H9 (cell line): ENCODE measurements around the gene ASTN1. TPM values are rescaled to one million over a fixed set of nuclear protein-coding genes. Genes with fewer than 3 reads are reported as not detected.

ENCODE experiments used
- DNase-seq: peaks from one replicate; pipeline ENCODE4 v3.0.0-alpha.2; 2017
- H2AFZ ChIP-seq: one replicate; pipeline ENCODE4 v1.6.1; 2013; ENCODE audit warnings: mild to moderate bottlenecking, low read length, control low read depth, moderate library complexity
- H2AK5ac ChIP-seq: 2 replicates; pipeline ENCODE4 v1.6.1; 2013; ENCODE audit warnings: low read length, control low read depth, mixed read lengths; ENCODE audit not compliant: insufficient read length
- H2BK120ac ChIP-seq: one replicate; pipeline ENCODE4 v1.6.1; 2013; ENCODE audit warnings: low read depth, mild to moderate bottlenecking, low read length, control low read depth, inconsistent platforms; ENCODE audit not compliant: poor library complexity, severe bottlenecking
- H2BK12ac ChIP-seq: 2 replicates; pipeline ENCODE4 v1.6.1; 2013; ENCODE audit warnings: low read length, control low read depth, mixed read lengths, low read depth; ENCODE audit not compliant: insufficient read length
- H2BK15ac ChIP-seq: 2 replicates; pipeline ENCODE4 v1.6.1; 2013; ENCODE audit warnings: low read depth, low read length, control low read depth
- H2BK20ac ChIP-seq: one replicate; pipeline ENCODE4 v1.6.1; 2013; ENCODE audit warnings: low read depth, mild to moderate bottlenecking, low read length, control low read depth, inconsistent platforms; ENCODE audit not compliant: poor library complexity, severe bottlenecking
- H2BK5ac ChIP-seq: 2 replicates; pipeline ENCODE4 v1.6.1; 2013; ENCODE audit warnings: low read length, control low read depth, mixed read lengths; ENCODE audit not compliant: insufficient read length
- H3K14ac ChIP-seq: 2 replicates; pipeline ENCODE4 v1.6.1; 2013; ENCODE audit warnings: low read length, control low read depth; ENCODE audit not compliant: insufficient read depth
- H3K18ac ChIP-seq: 2 replicates; pipeline ENCODE4 v1.6.1; 2013; ENCODE audit warnings: low read depth, mild to moderate bottlenecking, mixed read lengths, low read length, control low read depth; ENCODE audit not compliant: insufficient read length
- H3K23ac ChIP-seq: 2 replicates; pipeline ENCODE4 v1.6.1; 2013; ENCODE audit warnings: low read length, control low read depth, mixed read lengths, low read depth; ENCODE audit not compliant: insufficient read length
- H3K23me2 ChIP-seq: 2 replicates; pipeline ENCODE4 v1.6.1; 2013; ENCODE audit warnings: low read depth, mild to moderate bottlenecking, mixed read lengths, low read length, control low read depth; ENCODE audit not compliant: insufficient read length, poor library complexity, severe bottlenecking
- H3K27ac ChIP-seq: 2 replicates; pipeline ENCODE4 v1.5.1; 2013; ENCODE audit warnings: low read length, control low read depth, mixed read lengths, low read depth; ENCODE audit not compliant: insufficient read length
- H3K27me3 ChIP-seq: 2 replicates; pipeline ENCODE4 v1.6.1; 2013; ENCODE audit warnings: low read length, control low read depth, inconsistent platforms; ENCODE audit not compliant: insufficient read depth
- H3K4ac ChIP-seq: 2 replicates; pipeline ENCODE4 v1.6.1; 2013; ENCODE audit warnings: low read depth, mild to moderate bottlenecking, control low read depth, inconsistent platforms, low read length, moderate library complexity
- H3K4me1 ChIP-seq: 2 replicates; pipeline ENCODE4 v1.6.1; 2013; ENCODE audit warnings: low read length, control low read depth, inconsistent platforms; ENCODE audit not compliant: insufficient read depth
- H3K4me2 ChIP-seq: 2 replicates; pipeline ENCODE4 v1.6.1; 2013; ENCODE audit warnings: low read length, control low read depth, mixed read lengths; ENCODE audit not compliant: insufficient read length, insufficient read depth
- H3K56ac ChIP-seq: 2 replicates; pipeline ENCODE4 v1.6.1; 2013; ENCODE audit warnings: low read depth, mild to moderate bottlenecking, mixed read lengths, low read length, control low read depth; ENCODE audit not compliant: insufficient read length
- H3K79me1 ChIP-seq: 2 replicates; pipeline ENCODE4 v1.6.1; 2013; ENCODE audit warnings: low read depth, mild to moderate bottlenecking, moderate library complexity, low read length, control low read depth, inconsistent platforms; ENCODE audit not compliant: insufficient read depth, poor library complexity, severe bottlenecking
- H3K79me2 ChIP-seq: 2 replicates; pipeline ENCODE4 v1.6.1; 2013; ENCODE audit warnings: low read length, control low read depth, inconsistent platforms; ENCODE audit not compliant: insufficient read depth
- H3K9ac ChIP-seq: 2 replicates; pipeline ENCODE4 v1.6.1; 2013; ENCODE audit warnings: low read length, control low read depth, mixed read lengths; ENCODE audit not compliant: insufficient read length; ENCODE audit errors: extremely low read depth
- H3K9me3 ChIP-seq: one replicate; pipeline ENCODE4 v1.6.1; 2013; ENCODE audit warnings: low read depth, low read length, inconsistent platforms; ENCODE audit not compliant: control insufficient read depth
- H3T11ph ChIP-seq: one replicate; pipeline ENCODE4 v1.6.1; 2013; ENCODE audit warnings: mild to moderate bottlenecking, low read length, control low read depth, inconsistent platforms
- H4K20me1 ChIP-seq: one replicate; pipeline ENCODE4 v1.6.1; 2013; ENCODE audit not compliant: control insufficient read depth, insufficient read length, insufficient read depth
- H4K5ac ChIP-seq: 2 replicates; pipeline ENCODE4 v1.6.1; 2013; ENCODE audit warnings: low read depth, mild to moderate bottlenecking, mixed read lengths, low read length, control low read depth; ENCODE audit not compliant: insufficient read length
- H4K8ac ChIP-seq: replicated peaks from 2 replicates; pipeline ENCODE4 v1.6.1; 2013; ENCODE audit warnings: low read length, control low read depth, mixed read lengths, low read depth; ENCODE audit not compliant: insufficient read length
- H4K91ac ChIP-seq: 2 replicates; pipeline ENCODE4 v1.6.1; 2013; ENCODE audit warnings: low read depth, mild to moderate bottlenecking, moderate library complexity, mixed read lengths, low read length, control low read depth; ENCODE audit not compliant: insufficient read length
- H3K27ac Mint-ChIP-seq, 3 experiments: 2 replicates in 2 of 3; 3 replicates in 1 of 3; pipeline ENCODE4 v1.8.0; 2020 to 2021; ENCODE audit warnings: mixed read lengths in 3 of 3, mild to moderate bottlenecking in 1 of 3, moderate library complexity in 1 of 3
- H3K27me3 Mint-ChIP-seq: 2 replicates; pipeline ENCODE4 v1.8.0; 2021; ENCODE audit warnings: low read depth, mild to moderate bottlenecking, moderate library complexity, mixed read lengths
- H3K36me3 Mint-ChIP-seq, 3 experiments: 2 replicates in 2 of 3; 3 replicates in 1 of 3; pipeline ENCODE4 v1.8.0; 2020 to 2021; ENCODE audit warnings: low read depth in 3 of 3, mixed read lengths in 3 of 3; ENCODE audit not compliant: insufficient read depth in 1 of 3
- H3K4me1 Mint-ChIP-seq, 2 experiments: 2 replicates each; pipeline ENCODE4 v1.8.0; 2020; ENCODE audit warnings: mixed read lengths in 2 of 2
- H3K4me3 Mint-ChIP-seq, 2 experiments: 2 replicates in 1 of 2; 3 replicates in 1 of 2; pipeline ENCODE4 v1.8.0; 2020 to 2021; ENCODE audit warnings: mild to moderate bottlenecking in 2 of 2, mixed read lengths in 2 of 2, moderate library complexity in 1 of 2
- H3K9me3 Mint-ChIP-seq, 2 experiments: 2 replicates in 1 of 2; 3 replicates in 1 of 2; pipeline ENCODE4 v1.8.0; 2020; ENCODE audit warnings: mild to moderate bottlenecking in 2 of 2, mixed read lengths in 2 of 2, moderate library complexity in 1 of 2
- CTCF ChIP-seq: fragments of 200-600 bp; sonication (generic); conservative IDR thresholded peaks from 3 replicates; pipeline ENCODE4 v1.8.0; 2021; ENCODE audit warnings: antibody characterized with exemption, mild to moderate bottlenecking
- WGBS: extraction: QIAGEN DNeasy Blood & Tissue Kit; methylation state at CpG from one replicate; pipeline ENCODE4 v1.1.7; 2013; ENCODE audit warnings: missing lambda C conversion rate, low lambda C conversion rate, mixed read lengths; ENCODE audit not compliant: insufficient read length; ENCODE audit errors: extremely low coverage; 5-methylcytosine and 5-hydroxymethylcytosine counted together
- total RNA-seq: library from RNA; stranded (reverse); gene quantifications from 2 replicates; pipeline ENCODE4 v1.2.1, GENCODE V29; 2021

The ASTN1 gene
- total RNA-seq, 1 experiment from 2014 or later, result 0.98 TPM

- H3K27ac Mint-ChIP-seq, result no peak overlapping the region
- no peak overlapping the region for H4K8ac ChIP-seq
- H3K14ac ChIP-seq, result no peak overlapping the region
- H3K56ac ChIP-seq, result no peak overlapping the region
- H3K4me1 ChIP-seq, result no peaks in the 10 kb centered on the region
- no peak overlapping the region for H2BK20ac ChIP-seq
- no peak for TF ChIP-seq CTCF
- no peak overlapping the region for H3K18ac ChIP-seq
- H2AFZ ChIP-seq, result no peak overlapping the region
- no peak for DNase-seq
- no peak overlapping the region for H3K23ac ChIP-seq
- no peaks in the 10 kb centered on the region for H3K79me1 ChIP-seq
- no peaks in the 10 kb centered on the region for H3K9me3 ChIP-seq
- no peak overlapping the region for H4K5ac ChIP-seq
- no peak overlapping the region for H2BK120ac ChIP-seq
- no peak overlapping the region for H3K4me3 Mint-ChIP-seq
- H3K4me2 ChIP-seq, result no peak overlapping the region
- no peaks in the 10 kb centered on the region for H3K79me2 ChIP-seq
- H3K27me3 ChIP-seq, result no peaks in the 10 kb centered on the region
- no peak overlapping the region for H2BK12ac ChIP-seq
- H4K91ac ChIP-seq, result no peak overlapping the region
- H3K4ac ChIP-seq, result no peak overlapping the region
- H4K20me1 ChIP-seq, result no peaks in the 10 kb centered on the region
- peaks cover 10 to 11% of the 10 kb centered on the region in 2 experiments for H3K4me1 Mint-ChIP-seq
- no peak overlapping the region for H3K27ac ChIP-seq
- no peak overlapping the region for H2BK15ac ChIP-seq
- H2BK5ac ChIP-seq, result no peak overlapping the region
- no peaks in the 10 kb centered on the region for H3K27me3 Mint-ChIP-seq
- WGBS, result no CpG with 5 or more reads among the region's 1 CpG
- H3T11ph ChIP-seq, result no peak overlapping the region
- H3K9ac ChIP-seq, result no peak overlapping the region
- no peaks in the 10 kb centered on the region for H3K23me2 ChIP-seq
- H3K9me3 Mint-ChIP-seq, result no peaks in the 10 kb centered on the region
- H2AK5ac ChIP-seq, result no peak overlapping the region
- H3K36me3 Mint-ChIP-seq, result peaks cover 0 to 2% (median 0%) of the 10 kb centered on the region in 3 experiments; a peak in 3 of 7 replicates
Measured at GRCh38 chr1:176866011-176866714, 298.3 kb downstream of the ASTN1 start.
